ENCODE data around the gene NYNRIN.
"Not testable (repeated sequence)": the region's sequence is repeated elsewhere in the genome, so short reads cannot be mapped to it uniquely, and the experiment has no call there.

The NYNRIN gene

DNA sequence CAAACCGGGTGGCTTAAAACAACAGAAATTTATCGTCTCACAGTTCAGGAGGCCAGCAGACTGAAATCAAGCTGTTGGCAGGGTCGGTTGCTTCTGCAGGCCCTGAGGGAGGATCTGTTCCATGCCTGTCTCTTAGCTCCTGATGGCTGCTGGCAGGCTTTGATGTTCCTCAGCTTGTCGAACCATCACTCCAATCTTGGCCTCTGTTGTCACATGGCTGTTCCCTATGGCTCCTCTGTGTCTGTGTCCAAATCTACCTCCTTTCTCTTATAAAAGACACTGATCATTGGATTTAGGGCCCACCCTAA, 16.8 kb upstream of the NYNRIN start:
- peaks cover 13% of the 10 kb centered on the region for H3K4me1 ChIP-seq (ENCODE audit: control insufficient read depth, insufficient read depth, low read length)
- no peaks in the 10 kb centered on the region for H3K36me3 ChIP-seq (ENCODE audit: control insufficient read depth, insufficient read depth, low read length)
- H3K27ac ChIP-seq (ENCODE audit: low read depth, low read length), result no peak overlapping the region
- H3K27me3 ChIP-seq (ENCODE audit: control insufficient read depth, insufficient read depth, low read length), result no peaks in the 10 kb centered on the region
- H3K9ac ChIP-seq (ENCODE audit: low read length), result no peak overlapping the region
- no peak overlapping the region for H3K4me3 ChIP-seq (ENCODE audit: low read depth, low read length)
- no peaks in the 10 kb centered on the region for H3K9me3 ChIP-seq (ENCODE audit: control insufficient read depth, insufficient read depth, low read depth, low read length)

DNA sequence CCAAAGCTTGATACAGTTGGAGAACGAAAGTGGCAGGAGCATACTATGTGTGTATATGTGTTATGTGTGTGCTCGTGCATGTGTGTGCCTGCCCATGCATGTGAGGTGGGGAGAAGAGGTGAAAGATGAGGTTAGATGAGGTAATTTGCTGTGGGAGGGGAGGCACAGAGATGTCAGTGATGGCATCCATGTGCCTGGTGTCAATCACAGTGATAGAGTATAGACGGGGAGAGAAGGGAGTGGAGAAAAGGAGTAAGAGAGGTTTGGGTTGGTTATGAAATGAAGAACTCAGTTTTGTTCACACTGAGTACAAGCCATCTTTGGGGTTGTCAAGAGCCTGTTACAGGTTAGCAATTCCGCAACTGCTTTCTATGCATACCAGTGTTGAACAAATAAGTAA, 14.6 kb upstream of the NYNRIN start:
- Histone ChIP-seq H3K9ac (ENCODE audit: low read length) (no peak overlapping the region), H3K27ac (ENCODE audit: low read depth, low read length) (no peak overlapping the region), H3K4me1 (ENCODE audit: control insufficient read depth, insufficient read depth, low read length) (peaks cover 9% of the 10 kb centered on the region), H3K4me3 (ENCODE audit: low read depth, low read length) (no peak overlapping the region), H3K27me3 (ENCODE audit: control insufficient read depth, insufficient read depth, low read length) (0 out of 2 replicates have a peak, but pooled peaks cover 4% of the 10 kb centered on the region), H3K36me3 (ENCODE audit: control insufficient read depth, insufficient read depth, low read length) (no peaks in the 10 kb centered on the region), H3K9me3 (ENCODE audit: control insufficient read depth, insufficient read depth, low read depth, low read length) (no peaks in the 10 kb centered on the region)

DNA sequence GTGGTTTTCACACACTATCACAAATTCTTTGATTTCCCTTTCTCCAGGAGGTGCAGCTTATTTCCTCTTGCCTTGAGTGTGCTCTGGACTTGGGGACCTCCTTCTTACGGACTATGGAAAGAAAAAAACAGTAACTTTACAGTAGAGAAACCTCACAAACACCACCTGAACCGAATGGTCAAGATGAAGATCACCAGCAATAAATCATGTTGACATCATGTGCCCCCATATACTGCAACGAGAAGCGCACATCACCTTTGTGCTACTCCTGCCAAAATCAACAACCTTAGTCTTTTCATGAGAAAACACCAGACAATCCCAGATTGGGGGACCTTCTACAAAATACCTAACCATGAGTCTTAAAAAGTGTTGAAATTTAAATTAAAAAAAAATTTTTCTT, 13.3 kb upstream of the NYNRIN start:
- H3K9me3 ChIP-seq (ENCODE audit: control insufficient read depth, insufficient read depth, low read depth, low read length), result no peaks in the 10 kb centered on the region
- H3K36me3 ChIP-seq (ENCODE audit: control insufficient read depth, insufficient read depth, low read length), result no peaks in the 10 kb centered on the region
- H3K27me3 ChIP-seq (ENCODE audit: control insufficient read depth, insufficient read depth, low read length), result 0 out of 2 replicates have a peak, but pooled peaks cover 4% of the 10 kb centered on the region
- H3K4me1 ChIP-seq (ENCODE audit: control insufficient read depth, insufficient read depth, low read length), result peaks cover 11% of the 10 kb centered on the region
- H3K27ac ChIP-seq (ENCODE audit: low read depth, low read length), result no peak overlapping the region
- no peak overlapping the region for H3K4me3 ChIP-seq (ENCODE audit: low read depth, low read length)
- H3K9ac ChIP-seq (ENCODE audit: low read length), result no peak overlapping the region

DNA sequence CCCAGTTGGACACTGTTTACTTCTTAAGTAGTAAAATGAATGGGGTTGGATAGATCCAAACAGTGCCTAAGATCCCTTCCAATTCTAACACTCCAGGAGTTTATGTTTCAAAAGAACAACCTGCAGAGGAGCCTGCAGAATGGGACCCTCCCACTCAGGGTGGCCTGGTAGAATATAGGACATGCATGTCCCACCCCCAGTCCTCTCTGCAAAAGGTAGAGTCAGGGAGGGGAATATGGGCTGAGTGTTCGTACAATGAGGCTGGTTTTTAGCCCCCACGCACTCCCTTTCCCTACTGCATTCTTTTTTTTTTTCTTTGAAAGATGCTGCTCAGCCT, 11.8 kb upstream of the NYNRIN start:
- no peaks in the 10 kb centered on the region for H3K9me3 ChIP-seq (ENCODE audit: control insufficient read depth, insufficient read depth, low read depth, low read length)
- no peaks in the 10 kb centered on the region for H3K36me3 ChIP-seq (ENCODE audit: control insufficient read depth, insufficient read depth, low read length)
- no peak overlapping the region for H3K27ac ChIP-seq (ENCODE audit: low read depth, low read length)
- no peak overlapping the region for H3K4me3 ChIP-seq (ENCODE audit: low read depth, low read length)
- no peak overlapping the region for H3K9ac ChIP-seq (ENCODE audit: low read length)
- H3K4me1 ChIP-seq (ENCODE audit: control insufficient read depth, insufficient read depth, low read length), result peaks cover 8% of the 10 kb centered on the region
- 0 out of 2 replicates have a peak, but pooled peaks cover 4% of the 10 kb centered on the region for H3K27me3 ChIP-seq (ENCODE audit: control insufficient read depth, insufficient read depth, low read length)

DNA sequence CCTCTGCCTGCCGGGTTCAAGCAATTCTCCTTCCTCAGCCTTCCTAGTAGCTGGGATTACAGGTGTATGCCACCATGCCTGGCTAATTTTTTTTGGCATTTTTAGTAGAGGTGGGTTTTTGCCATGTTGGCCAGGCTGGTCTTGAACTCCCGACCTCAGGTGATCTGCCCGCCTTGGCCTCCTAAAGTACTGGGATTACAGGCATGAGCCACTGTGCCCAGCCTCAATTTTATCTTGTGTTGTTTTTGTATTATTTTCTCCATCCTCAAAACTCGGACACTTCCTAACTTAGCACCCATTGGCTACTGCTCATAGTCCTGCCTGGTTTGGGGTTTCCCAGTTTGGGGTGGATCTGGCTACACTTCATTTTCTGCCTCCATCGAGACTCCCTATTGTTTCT, 11.2 kb upstream of the NYNRIN start:
- not testable (repeated sequence) for H3K4me3 ChIP-seq (ENCODE audit: low read depth, low read length); H3K27me3 ChIP-seq (ENCODE audit: control insufficient read depth, insufficient read depth, low read length); H3K27ac ChIP-seq (ENCODE audit: low read depth, low read length); H3K9ac ChIP-seq (ENCODE audit: low read length); H3K9me3 ChIP-seq (ENCODE audit: control insufficient read depth, insufficient read depth, low read depth, low read length); H3K36me3 ChIP-seq (ENCODE audit: control insufficient read depth, insufficient read depth, low read length)
- H3K4me1 ChIP-seq (ENCODE audit: control insufficient read depth, insufficient read depth, low read length), result peaks cover 14% of the 10 kb centered on the region

DNA sequence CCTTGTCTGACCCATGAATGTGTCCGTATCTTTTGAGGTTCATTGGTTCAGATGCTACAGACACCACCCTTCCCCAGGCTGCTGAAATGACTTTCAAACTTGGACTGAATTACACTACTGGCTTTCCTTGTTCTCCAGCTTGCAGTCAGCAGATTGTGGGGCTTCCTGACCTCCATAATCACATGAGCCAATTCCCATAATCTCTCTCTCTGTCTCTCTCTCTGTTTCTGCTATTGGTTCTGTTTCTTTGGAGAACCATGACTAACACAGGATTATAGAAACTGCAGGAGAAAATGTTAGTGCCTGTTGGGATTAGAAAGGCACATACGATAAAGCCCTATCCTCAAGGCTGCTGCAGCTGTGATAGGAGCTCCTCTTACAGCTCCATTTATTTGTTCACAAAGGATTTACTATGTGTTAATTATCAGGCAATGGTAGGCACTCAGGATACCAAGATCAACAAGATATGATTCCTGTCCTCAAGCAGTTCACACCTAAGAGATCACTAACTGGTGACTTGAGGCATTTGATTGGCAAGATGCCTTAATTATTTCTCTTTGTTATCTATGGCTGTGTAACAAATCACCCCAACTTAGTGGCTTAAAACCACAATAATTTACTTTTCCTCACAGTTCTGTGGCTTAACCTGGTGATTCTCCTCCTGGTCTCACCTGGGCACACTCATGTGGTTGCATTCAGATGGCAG, 10.2 kb upstream of the NYNRIN start:
- no peak overlapping the region for H3K27ac ChIP-seq (ENCODE audit: low read depth, low read length)
- no peak overlapping the region for H3K4me3 ChIP-seq (ENCODE audit: low read depth, low read length)
- H3K4me1 ChIP-seq (ENCODE audit: control insufficient read depth, insufficient read depth, low read length), result peaks cover 17% of the 10 kb centered on the region
- no peaks in the 10 kb centered on the region for H3K9me3 ChIP-seq (ENCODE audit: control insufficient read depth, insufficient read depth, low read depth, low read length)
- 0 out of 2 replicates have a peak, but pooled peaks cover 4% of the 10 kb centered on the region for H3K27me3 ChIP-seq (ENCODE audit: control insufficient read depth, insufficient read depth, low read length)
- H3K9ac ChIP-seq (ENCODE audit: low read length), result no peak overlapping the region
- H3K36me3 ChIP-seq (ENCODE audit: control insufficient read depth, insufficient read depth, low read length), result no peaks in the 10 kb centered on the region

DNA sequence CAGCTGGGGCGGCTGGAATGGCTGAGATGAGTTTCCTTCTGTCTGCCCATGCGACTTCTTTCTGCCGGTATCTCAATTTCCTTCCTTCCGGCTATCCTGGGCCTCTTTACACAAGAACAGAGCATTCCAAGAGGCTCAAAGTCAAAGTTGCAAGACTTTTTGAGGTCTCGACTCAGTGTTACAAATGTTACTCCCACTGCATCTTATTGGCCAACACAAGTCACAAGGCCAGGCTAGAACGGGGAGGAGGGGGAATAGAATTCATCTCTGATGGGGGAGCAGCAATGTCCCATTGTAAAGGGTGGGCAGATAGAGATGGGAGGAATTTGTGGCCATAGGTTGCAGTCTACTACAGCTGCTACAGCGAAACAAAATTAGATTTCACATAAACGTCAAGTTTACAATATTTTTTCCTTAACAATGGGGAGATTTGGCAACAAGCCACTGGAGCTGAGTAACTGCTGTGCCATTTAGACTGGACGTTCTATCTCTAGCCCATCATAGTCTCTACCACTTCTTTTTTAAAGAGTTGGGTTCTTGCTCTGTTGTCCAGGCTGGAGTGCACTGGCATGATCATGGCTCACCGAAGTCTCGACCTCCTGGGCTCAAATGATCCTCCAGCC, 9.5 kb upstream of the NYNRIN start:
- no peak overlapping the region for H3K4me3 ChIP-seq (ENCODE audit: low read depth, low read length)

DNA sequence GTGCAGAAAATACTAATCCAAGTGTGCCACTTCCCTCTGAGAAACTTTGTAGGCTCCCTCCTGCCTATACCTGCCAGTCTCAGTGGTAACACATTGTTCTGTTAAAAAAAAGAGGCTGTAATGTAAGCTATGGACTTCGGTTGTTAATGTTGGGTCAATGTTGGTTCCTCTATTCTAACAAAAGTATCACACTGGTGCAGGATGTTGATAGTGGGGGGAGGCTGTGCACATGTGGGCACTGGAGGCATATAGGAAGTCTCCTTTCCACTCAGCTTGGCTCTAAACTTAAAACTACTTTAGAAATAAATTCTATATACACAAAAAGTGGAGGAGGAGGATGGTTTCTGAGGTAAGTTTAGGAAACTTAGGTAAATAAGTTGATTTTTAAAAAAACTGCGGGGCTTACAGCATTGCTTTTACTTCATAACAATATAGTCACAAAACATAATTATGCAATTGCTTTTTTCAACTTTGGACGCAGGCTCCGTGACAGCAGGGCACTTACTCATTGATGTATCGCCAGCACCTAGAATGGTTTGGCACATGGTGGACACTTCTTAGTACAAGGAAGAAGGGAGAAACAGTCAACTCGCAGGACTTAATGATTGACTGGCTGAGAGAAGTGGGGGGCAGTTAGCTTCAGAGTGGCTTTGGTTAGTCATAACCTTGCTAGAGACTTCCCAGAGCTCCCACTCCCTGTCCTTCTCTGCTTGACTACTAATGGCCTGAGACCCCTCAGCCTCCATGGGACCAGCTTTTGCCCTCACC, 7.9 kb upstream of the NYNRIN start:
- Histone ChIP-seq H3K9ac (ENCODE audit: low read length) (no peak overlapping the region), H3K36me3 (ENCODE audit: control insufficient read depth, insufficient read depth, low read length) (no peaks in the 10 kb centered on the region), H3K4me3 (ENCODE audit: low read depth, low read length) (no peak overlapping the region), H3K27me3 (ENCODE audit: control insufficient read depth, insufficient read depth, low read length) (0 out of 2 replicates have a peak, but pooled peaks cover 4% of the 10 kb centered on the region), H3K27ac (ENCODE audit: low read depth, low read length) (no peak overlapping the region), H3K9me3 (ENCODE audit: control insufficient read depth, insufficient read depth, low read depth, low read length) (no peaks in the 10 kb centered on the region), H3K4me1 (ENCODE audit: control insufficient read depth, insufficient read depth, low read length) (peaks cover 17% of the 10 kb centered on the region)

More for the DNA sequence above, 9.5 kb upstream of the NYNRIN start:
- no peaks in the 10 kb centered on the region for H3K36me3 ChIP-seq (ENCODE audit: control insufficient read depth, insufficient read depth, low read length)
- H3K27me3 ChIP-seq (ENCODE audit: control insufficient read depth, insufficient read depth, low read length), result 0 out of 2 replicates have a peak, but pooled peaks cover 4% of the 10 kb centered on the region
- H3K27ac ChIP-seq (ENCODE audit: low read depth, low read length), result no peak overlapping the region
- H3K9me3 ChIP-seq (ENCODE audit: control insufficient read depth, insufficient read depth, low read depth, low read length), result no peaks in the 10 kb centered on the region
- peaks cover 17% of the 10 kb centered on the region for H3K4me1 ChIP-seq (ENCODE audit: control insufficient read depth, insufficient read depth, low read length)
- no peak overlapping the region for H3K9ac ChIP-seq (ENCODE audit: low read length)

DNA sequence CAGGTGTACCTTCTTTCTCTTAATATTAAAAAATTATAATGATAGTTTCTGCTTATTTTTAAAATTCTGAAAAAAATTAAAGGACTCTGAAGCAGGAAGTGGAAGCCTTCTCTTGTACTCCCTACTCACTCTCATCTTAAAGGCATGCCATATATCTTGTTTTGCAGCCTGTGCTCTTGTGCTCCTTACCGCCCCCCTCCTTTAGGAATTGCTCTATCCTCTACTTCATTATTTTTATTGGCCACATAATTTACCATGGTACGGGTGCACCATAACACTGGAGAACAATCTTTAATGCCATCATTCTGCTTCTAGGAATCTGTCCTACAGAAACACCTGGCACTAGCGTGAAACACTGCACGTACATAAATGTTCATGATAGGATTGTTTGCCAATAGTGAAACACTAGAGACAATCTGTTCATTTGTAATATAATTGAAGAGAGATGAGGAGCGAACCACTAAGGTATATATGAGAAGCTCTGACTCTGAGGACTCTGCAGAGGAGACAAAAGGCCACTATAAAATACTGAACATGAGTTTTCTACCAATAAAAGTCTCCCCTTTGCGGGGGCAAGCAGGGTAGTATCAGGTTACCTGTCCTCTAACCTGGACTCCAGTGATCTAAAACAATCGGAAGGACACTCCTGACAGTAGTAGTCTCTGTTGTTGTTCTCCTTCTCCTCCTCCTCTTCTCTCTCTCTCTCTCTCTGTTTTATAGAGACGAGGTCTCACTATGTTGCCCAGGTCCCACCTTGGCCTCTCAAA, 6.3 kb upstream of the NYNRIN start:
- H3K9me3 ChIP-seq (ENCODE audit: control insufficient read depth, insufficient read depth, low read depth, low read length), result no peaks in the 10 kb centered on the region
- no peak overlapping the region for H3K4me3 ChIP-seq (ENCODE audit: low read depth, low read length)
- peaks cover 20% of the 10 kb centered on the region for H3K4me1 ChIP-seq (ENCODE audit: control insufficient read depth, insufficient read depth, low read length)
- H3K27me3 ChIP-seq (ENCODE audit: control insufficient read depth, insufficient read depth, low read length), result 0 out of 2 replicates have a peak, but pooled peaks cover 4% of the 10 kb centered on the region
- H3K9ac ChIP-seq (ENCODE audit: low read length), result no peak overlapping the region
- H3K27ac ChIP-seq (ENCODE audit: low read depth, low read length), result no peak overlapping the region
- H3K36me3 ChIP-seq (ENCODE audit: control insufficient read depth, insufficient read depth, low read length), result no peaks in the 10 kb centered on the region

DNA sequence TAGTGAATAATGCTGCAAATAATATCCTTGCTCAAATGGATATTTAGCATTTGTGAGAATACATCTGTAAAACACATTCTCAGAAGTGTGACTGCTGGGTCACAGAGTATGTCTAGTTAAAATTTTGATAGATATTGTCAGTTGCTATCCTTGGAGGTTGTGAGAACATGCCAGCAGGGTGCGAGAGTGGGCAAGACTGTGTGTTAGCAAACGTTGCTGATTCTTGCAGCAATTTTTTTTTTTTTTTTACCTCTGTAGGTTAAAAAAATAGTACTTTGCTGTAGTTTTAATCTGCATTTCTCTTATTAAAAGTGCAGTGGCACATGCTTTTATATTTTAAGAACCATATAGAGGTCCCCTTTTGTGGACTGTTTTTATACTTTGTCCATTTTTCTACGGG, 4.5 kb upstream of the NYNRIN start:
- Histone ChIP-seq H3K9ac (ENCODE audit: low read length) (no peak overlapping the region), H3K36me3 (ENCODE audit: control insufficient read depth, insufficient read depth, low read length) (no peaks in the 10 kb centered on the region), H3K9me3 (ENCODE audit: control insufficient read depth, insufficient read depth, low read depth, low read length) (no peaks in the 10 kb centered on the region), H3K27me3 (ENCODE audit: control insufficient read depth, insufficient read depth, low read length) (no peaks in the 10 kb centered on the region), H3K4me1 (ENCODE audit: control insufficient read depth, insufficient read depth, low read length) (peaks cover 23% of the 10 kb centered on the region), H3K4me3 (ENCODE audit: low read depth, low read length) (no peak overlapping the region), H3K27ac (ENCODE audit: low read depth, low read length) (no peak overlapping the region)

Data from HUES6 (cell line).